Right lobe of liver (tissue), 6 donors: Measurements from ENCODE around the gene RBM6. TPM values are rescaled to one million over a fixed set of nuclear protein-coding genes. Genes with fewer than 3 reads are reported as not detected.
"Not testable (repeated sequence)": the region's sequence is repeated elsewhere in the genome, so short reads cannot be mapped to it uniquely, and the experiment has no call there.

Experiments
- ATAC-seq, 4 donors: fragments of 200-7000 bp; cut with Tn5 transposase; one replicate each; pipeline ENCODE4 v1.9.1; 2020; ENCODE audit warnings: mild to moderate bottlenecking in 4 of 4, moderate library complexity in 4 of 4
- DNase-seq, 3 donors: peaks; one replicate each; pipeline ENCODE4 v3.0.0-alpha.2; 2020
- H3K27ac ChIP-seq, 3 donors: fragments of 200-600 bp; one replicate each; pipeline ENCODE4 v1.8.0; 2022
- H3K27me3 ChIP-seq, 2 donors: fragments of 200-600 bp; one replicate each; pipeline ENCODE4 v1.8.0; 2022
- H3K36me3 ChIP-seq, 4 donors: fragments of 200-600 bp; sonication (generic) in 1 of 4; one replicate each; pipeline versions ENCODE4 v1.5.1 to v1.8.0; 2017 to 2022; ENCODE audit warnings: control low read depth in 1 of 4
- H3K4me1 ChIP-seq, 4 donors: fragments of 200-600 bp; sonication (generic) in 1 of 4; one replicate each; pipeline versions ENCODE4 v1.5.1 to v1.8.0; 2017 to 2022; ENCODE audit warnings: control low read depth in 1 of 4
- H3K4me3 ChIP-seq, 3 donors: fragments of 200-600 bp; one replicate each; pipeline ENCODE4 v1.8.0; 2022
- H3K9me3 ChIP-seq, 4 donors: fragments of 200-600 bp; sonication (generic) in 1 of 4; one replicate each; pipeline versions ENCODE4 v1.5.1 to v1.8.0; 2017 to 2022; ENCODE audit warnings: control low read depth in 1 of 4
- POLR2A ChIP-seq: fragments of 450-650 bp; IDR thresholded peaks from one replicate; pipeline ENCODE4 v1.6.1; 2017; ENCODE audit warnings: antibody characterized with exemption, mild to moderate bottlenecking
- WGBS: methylation state at CpG from one replicate; pipeline ENCODE4 v1.1.6; 2018; ENCODE audit warnings: low coverage, low lambda C conversion rate; ENCODE audit not compliant: insufficient coverage; ENCODE audit errors: missing lambda C conversion rate; 5-methylcytosine and 5-hydroxymethylcytosine counted together
- intact Hi-C, 2 donors: fragments of 100-400 bp; cut with DNase I; formaldehyde crosslinking; loops; one replicate each; pipeline versions ENCODE4 v1.11.2 to v1.14.1; 2022
- total RNA-seq, 6 experiments: library from RNA; depleted of rRNA in 2 of 6; stranded (reverse); fragments of >200 nt in 2 of 6; fragmentation: NEBNext Ultra II Directional in 3 of 6; extraction: Animal tissue kit (Norgen Biotek cat#: 25700) in 3 of 6; gene quantifications; one replicate each; pipeline versions ENCODE4 v1.1.0 to v1.2.4, GENCODE V29; 2016 to 2023
- TF ChIP-seq, protein P1 (sequence below), 4 donors: fragments of 200-600 bp in 3 of 4; fragments of 450-650 bp in 1 of 4; IDR thresholded peaks; one replicate each; pipeline versions ENCODE4 v1.5.1 to v1.8.0; 2016 to 2022; ENCODE audit warnings: antibody characterized with exemption in 4 of 4, mild to moderate bottlenecking in 2 of 4
- donor health status: DM: no; HTN: yes; CAD: no.
- donor health status: DM: no; HTN: no; CAD: no.
- donor health status: DM: no; HTN: no; CAD: no.
- donor health status: DM: no; HTN: yes; CAD: no.
- donor health status: DM: no; HTN: yes; CAD: no.

RBM6 gene
- total RNA-seq, 6 experiments from 2014 or later = 25.9 to 46.4 (median 32.9) TPM

GRCh38 chr3:50078622-50079021, 138.7 kb downstream of the RBM6 start:
- intact Hi-C loops = no loop called here
- ATAC-seq (no peak), DNase-seq (no peak)
- no peak overlapping the region for H3K4me3 ChIP-seq
- H3K27me3 ChIP-seq = no peaks in the 10 kb centered on the region
- TF ChIP-seq, protein P1, sequence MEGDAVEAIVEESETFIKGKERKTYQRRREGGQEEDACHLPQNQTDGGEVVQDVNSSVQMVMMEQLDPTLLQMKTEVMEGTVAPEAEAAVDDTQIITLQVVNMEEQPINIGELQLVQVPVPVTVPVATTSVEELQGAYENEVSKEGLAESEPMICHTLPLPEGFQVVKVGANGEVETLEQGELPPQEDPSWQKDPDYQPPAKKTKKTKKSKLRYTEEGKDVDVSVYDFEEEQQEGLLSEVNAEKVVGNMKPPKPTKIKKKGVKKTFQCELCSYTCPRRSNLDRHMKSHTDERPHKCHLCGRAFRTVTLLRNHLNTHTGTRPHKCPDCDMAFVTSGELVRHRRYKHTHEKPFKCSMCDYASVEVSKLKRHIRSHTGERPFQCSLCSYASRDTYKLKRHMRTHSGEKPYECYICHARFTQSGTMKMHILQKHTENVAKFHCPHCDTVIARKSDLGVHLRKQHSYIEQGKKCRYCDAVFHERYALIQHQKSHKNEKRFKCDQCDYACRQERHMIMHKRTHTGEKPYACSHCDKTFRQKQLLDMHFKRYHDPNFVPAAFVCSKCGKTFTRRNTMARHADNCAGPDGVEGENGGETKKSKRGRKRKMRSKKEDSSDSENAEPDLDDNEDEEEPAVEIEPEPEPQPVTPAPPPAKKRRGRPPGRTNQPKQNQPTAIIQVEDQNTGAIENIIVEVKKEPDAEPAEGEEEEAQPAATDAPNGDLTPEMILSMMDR (IDR thresholded peaks at IDR 0.05) = no peak
- no peak for TF ChIP-seq POLR2A
- H3K27ac ChIP-seq = no peak overlapping the region
- H3K4me1 ChIP-seq = no peaks in the 10 kb centered on the region
- H3K36me3 ChIP-seq = peaks cover 0 to 32% (median 8%) of the 10 kb centered on the region in 4 donors
- 38% methylated on average over 1 of the region's 1 CpG for WGBS
- no peaks in the 10 kb centered on the region for H3K9me3 ChIP-seq

DNA sequence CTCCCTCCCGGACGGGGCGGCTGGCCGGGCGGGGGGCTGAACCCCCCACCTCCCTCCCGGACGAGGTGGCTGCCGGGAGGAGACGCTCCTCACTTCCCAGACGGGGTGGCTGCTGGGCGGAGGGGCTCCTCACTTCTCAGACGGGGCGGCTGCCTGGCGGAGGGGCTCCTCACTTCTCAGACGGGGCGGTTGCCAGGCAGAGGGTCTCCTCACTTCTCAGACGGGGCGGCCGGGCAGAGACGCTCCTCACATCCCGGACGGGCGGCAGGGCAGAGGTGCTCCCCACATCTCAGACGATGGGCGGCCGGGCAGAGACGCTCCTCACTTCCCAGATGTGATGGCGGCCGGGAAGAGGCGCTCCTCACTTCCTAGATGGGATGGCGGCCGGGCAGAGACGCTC, 145.0 kb downstream of the RBM6 start:
- DNase-seq = peak in 1 of 3 donors; percentile 30
- H3K4me1 ChIP-seq, H3K27ac ChIP-seq, H3K9me3 ChIP-seq, ATAC-seq, H3K4me3 ChIP-seq, H3K27me3 ChIP-seq, H3K36me3 ChIP-seq, intact Hi-C loops: not testable (repeated sequence)
- WGBS = no CpG with 5 or more reads among the region's 33 CpGs

DNA sequence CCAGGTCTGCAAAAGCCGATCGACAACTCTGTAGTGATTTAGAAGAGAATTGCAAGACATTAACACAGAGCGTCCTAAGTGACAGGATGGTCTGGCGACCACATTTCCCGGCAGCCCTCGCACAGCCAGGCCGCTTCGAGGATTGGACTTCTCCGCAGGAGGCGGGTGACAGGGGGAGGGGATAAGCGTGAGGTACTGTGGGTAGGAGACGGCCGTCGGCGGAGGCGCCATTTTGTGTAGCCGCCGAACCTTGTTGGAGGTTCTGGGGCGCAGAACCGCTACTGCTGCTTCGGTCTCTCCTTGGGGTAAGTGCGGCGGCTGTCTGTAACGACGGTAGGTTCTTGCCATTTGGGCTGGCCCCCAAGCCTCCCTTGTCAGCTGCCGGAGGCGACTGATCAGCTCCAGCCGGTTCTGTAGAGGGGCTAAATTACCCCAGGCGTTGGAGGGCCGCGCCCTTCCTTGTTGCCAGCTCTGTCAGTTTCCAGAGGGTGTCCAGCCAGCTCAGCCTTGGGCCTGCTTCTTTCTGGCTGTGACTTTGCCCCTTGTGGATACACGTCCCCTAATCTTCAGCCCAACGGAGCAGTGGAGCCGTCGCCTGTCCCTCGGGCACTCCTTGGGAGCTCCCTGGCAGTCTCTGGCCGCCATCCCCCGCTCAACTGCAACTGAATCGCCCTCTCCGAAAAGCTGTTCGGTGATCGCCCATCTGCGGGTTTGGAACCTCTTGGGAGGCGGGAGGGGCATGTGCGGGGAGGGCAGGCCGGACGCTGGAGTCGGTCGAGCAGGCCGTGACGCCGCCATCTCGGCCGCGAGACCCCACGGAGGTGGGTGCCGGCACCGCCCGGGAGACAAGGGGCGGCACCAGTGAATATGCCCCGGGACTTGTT, 149.0 kb downstream of the RBM6 start, which contains the start of gene RBM5:
Gene RBM5, plus strand, starts transcription at position 195 of the 884 bp plus-strand sequence. CDS start 1,516 bp downstream, outside the sequence.
- Histone ChIP-seq H3K27me3 (no peaks in the 10 kb centered on the region), H3K27ac (peak within 1 kb of the TSS; percentile 91 to 97 (median 95)), H3K36me3 (peaks cover 0 to 38% (median 24%) of the 10 kb centered on the region in 4 donors), H3K4me3 (peak within 1 kb of the TSS; percentile 89 to 99 (median 99)), H3K4me1 (peaks cover 0 to 14% (median 3%) of the 10 kb centered on the region in 4 donors), H3K9me3 (no peaks in the 10 kb centered on the region)
- DNase-seq = peak; percentile 93 to 95 (median 94)
- intact Hi-C loops = no loop called here
- WGBS = under 1% methylated on average over 16 of the region's 61 CpGs
- ATAC-seq = peak; percentile 99 to 100 (median 99)
- peak; percentile 48 for TF ChIP-seq POLR2A
- TF ChIP-seq, protein P1 (IDR thresholded peaks at IDR 0.05) = no peak

DNA sequence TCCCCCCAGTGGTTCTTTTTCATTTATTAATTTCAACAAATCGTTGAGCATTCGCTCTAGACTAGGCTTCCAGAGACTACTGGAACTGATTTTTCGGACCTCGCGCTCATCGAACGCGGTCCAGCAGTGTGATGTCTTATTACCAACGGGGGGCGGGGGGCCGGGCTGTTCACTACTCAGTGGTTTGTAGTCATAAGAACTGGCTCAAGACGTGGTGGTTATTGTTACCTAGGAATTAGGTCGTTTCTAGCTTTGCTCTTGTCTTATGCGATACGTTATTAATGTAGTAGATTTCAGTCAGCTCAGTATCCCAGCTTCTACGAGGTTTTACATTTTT, 149.6 kb downstream of the RBM6 start:
- H3K27me3 ChIP-seq = no peaks in the 10 kb centered on the region
- H3K27ac ChIP-seq = peak overlapping the region; percentile 91 to 97 (median 95)
- peaks cover 5 to 44% (median 28%) of the 10 kb centered on the region in 4 donors for H3K36me3 ChIP-seq
- peaks cover 0 to 14% (median 3%) of the 10 kb centered on the region in 4 donors for H3K4me1 ChIP-seq
- WGBS = 1% methylated on average over 16 of the region's 16 CpGs
- intact Hi-C loops = no loop called here
- TF ChIP-seq, protein P1 (IDR thresholded peaks at IDR 0.05) = no peak
- TF ChIP-seq POLR2A = no peak
- no peaks in the 10 kb centered on the region for H3K9me3 ChIP-seq
- H3K4me3 ChIP-seq = peak overlapping the region; percentile 89 to 99 (median 99)
- ATAC-seq (peak in 3 of 4 donors; percentile 9 to 23 (median 16)), DNase-seq (peak in 1 of 3 donors; percentile 25)

DNA sequence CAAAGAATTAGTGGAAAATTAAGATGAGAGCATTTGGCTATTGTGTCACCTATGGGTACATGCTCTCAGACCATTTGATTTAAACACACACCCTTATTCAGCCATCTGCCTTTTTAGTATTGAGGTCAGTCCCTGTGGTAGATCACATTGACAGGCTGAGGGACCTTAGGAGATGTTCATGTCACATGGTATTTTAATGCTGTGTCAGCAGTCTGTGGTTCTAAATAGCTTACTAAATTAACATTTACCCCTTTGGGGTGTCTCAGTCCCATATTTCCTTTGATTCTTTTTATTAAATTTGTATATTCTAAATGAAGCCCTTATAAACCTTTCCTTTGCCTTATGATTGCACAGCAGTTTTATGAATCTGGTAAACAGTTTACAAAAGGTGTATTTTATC, 151.0 kb downstream of the RBM6 start:
- Histone ChIP-seq H3K27me3 (no peaks in the 10 kb centered on the region), H3K9me3 (no peaks in the 10 kb centered on the region), H3K4me3 (no peak overlapping the region), H3K27ac (no peak overlapping the region), H3K36me3 (peaks cover 11 to 58% (median 37%) of the 10 kb centered on the region in 4 donors), H3K4me1 (peaks cover 0 to 14% (median 3%) of the 10 kb centered on the region in 4 donors)
- TF ChIP-seq, protein P1 (IDR thresholded peaks at IDR 0.05) = no peak
- no peak for TF ChIP-seq POLR2A
- ATAC-seq (no peak), DNase-seq (no peak)
- intact Hi-C loops = no loop called here
